ENCODE measurements around the gene NAA35.
"Not testable (repeated sequence)": the region's sequence is repeated elsewhere in the genome, so short reads cannot be mapped to it uniquely, and the experiment has no call there.

NAA35 gene

DNA sequence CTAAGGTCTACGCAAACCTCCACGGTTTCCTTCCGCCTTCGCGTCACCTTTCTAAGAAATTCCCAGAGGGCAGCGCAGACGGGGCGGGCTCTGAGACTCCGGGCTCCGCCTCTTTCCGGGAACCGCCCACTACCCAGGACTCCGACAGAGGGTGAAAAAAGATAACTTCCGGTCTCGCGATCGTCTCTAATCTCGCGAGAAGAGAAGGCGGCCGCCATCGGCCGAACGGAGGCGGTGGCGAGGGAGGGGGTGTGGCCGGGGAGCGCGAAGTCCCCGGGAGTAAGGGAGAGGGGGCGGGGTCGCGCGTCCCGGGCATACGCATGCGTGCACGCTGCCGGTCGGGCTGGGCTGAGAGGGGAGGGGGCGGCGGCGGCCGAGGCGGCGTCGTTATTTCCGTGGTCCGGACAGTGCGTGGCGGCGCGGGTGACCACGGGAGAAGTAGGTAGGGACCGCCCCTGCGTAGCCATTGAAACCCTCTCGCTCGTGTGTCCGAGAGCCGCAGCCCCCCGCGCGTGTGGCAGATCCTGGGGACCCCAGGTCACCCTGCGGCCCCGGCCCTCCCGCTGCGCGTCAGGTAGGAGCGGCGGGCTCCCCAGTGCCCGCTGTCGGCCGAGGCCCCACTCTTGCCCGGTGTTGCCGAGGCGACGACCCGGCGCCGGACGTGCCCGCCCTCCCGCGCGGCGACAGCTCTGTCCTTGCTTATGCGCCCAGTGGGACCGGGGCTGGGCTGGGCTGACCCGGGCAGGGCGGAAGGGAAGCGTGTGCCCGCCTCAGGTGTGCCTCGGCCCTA lies at the start of gene NAA35:
NAA35 (plus strand) TSS at position 315 of the 790 bp plus-strand sequence. CDS start 1,014 bp downstream, outside the sequence.
- peak; percentile 97 to 99 for DNase-seq (ENCODE audit: low read depth in 2 of 2)

DNA sequence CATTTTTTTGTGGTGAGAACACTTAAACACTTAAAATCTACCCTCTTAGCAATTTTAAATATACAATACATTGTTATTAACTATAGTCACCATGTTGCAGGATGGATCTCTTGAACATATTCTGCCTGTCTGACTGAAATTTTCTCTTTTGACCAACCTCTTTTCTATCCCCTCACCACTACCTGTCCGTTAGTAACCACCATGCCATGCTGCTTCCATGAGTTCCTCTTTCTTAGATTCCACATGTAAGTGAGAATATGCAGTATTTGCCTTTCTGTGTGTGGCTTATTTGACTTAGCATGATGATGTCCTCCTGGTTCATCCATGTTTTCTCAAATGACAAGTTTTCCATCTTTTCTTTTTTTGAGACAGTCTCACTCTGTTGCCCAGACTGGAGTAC lies 48.5 kb upstream of the NAA35 start:
- no peak for DNase-seq (ENCODE audit: low read depth in 2 of 2)

DNA sequence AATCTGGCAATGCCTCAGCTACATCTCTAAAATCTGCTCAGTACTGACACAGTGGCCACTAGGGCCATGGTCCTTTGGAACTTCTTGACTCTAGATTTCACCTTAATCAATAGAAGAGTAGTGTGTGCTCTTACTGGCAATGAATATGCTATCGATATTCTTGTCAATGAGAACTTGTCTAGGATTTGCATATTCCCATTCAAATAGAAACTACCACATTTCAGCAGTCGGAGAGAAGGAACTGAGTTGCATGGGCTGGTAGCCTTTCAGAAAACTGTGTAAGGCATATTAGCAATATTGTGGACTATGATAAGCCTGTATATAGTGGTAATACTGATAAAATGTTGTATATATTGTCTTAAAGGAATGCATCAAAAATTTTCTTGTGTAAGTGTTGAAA lies 45.3 kb upstream of the NAA35 start:
- DNase-seq (ENCODE audit: low read depth in 2 of 2), result no peak

DNA sequence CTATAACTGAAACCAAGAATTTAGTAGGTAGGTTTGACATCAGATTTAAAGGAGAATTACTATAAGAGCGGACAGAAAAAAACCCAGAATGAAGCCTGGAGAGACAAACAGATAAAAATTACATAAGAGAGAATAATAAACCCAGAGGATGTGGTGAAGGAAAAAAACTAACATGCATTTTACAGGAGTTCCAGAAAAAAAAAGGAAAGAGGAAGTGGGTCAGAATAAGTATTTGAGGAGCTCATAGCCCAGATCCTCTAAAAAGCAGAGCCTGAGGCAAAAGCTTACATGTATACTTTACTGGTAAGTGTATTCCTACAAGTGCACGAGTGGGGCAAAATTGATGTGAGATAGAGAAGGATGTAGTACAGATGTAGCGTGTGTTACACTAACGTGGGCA lies 43.1 kb upstream of the NAA35 start:
- no peak for DNase-seq (ENCODE audit: low read depth in 2 of 2)

DNA sequence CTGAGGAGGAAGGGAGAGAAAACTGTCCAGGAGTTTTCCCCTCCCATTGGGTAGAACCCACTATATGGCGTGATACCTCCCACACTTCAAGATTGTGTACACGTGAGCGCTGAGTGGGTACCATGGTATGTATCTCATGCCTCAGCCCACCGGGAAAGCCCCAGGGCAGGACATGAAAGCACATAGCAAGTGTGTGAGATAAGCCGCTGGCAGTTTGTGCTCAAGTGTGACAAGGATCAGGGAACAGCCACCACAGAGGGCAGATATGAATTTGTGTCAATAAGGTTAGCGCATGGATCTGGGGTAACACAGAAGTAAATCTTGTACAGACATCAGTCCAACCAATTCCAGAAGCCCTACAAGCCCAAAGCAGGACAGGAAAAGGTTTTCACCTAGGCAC lies 42.6 kb upstream of the NAA35 start:
- DNase-seq (ENCODE audit: low read depth in 2 of 2), result no peak

DNA sequence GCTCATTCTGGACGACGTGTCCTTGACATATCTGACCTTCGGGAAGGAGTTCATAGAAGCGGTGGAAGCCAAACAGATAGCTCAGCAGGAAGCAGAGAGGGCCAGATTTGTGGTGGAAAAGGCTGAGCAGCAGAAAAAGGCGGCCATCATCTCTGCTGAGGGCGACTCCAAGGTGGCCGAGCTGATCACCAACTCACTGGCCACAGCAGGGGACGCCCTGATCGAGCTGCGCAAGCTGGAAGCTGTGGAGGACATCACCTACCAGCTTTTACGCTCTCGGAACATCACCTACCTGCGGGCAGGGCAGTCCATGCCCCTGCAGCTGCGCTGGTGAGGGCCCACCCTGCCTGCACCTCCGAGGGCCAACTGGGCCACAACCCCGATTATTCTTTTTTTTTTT lies 41.6 kb upstream of the NAA35 start:
- no peak for DNase-seq (ENCODE audit: low read depth in 2 of 2)

DNA sequence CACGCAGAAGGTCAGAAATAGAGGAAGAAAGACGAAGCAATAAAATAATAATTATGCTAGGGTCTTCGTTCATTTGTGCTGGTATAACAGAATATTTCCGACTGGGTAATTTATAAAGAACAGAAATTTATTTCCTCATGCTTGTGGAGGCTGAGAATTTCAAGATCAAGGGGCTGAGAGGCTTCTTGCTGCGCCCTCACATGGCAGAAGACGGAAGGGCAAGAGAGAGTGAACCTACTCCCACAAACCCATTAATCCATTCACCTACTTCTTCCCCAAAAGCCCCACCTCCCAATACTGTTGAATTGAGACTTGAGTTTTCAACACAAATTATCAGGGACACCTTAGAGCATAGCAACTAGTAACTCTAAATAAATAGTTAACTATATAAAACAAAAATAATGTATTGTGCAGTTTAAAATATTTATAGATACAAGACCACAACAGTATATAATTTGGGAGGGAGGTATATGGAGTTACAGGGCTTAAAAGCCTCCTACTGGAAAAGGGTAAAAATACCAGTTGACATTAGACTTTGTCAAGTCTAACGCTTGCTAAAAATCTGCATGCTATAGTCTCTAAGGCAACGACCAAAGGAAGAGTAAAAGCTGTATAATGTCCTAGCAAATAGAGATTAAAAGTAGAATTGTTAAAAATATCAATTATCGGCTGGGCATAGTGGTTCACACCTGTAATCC lies 40.3 kb upstream of the NAA35 start:
- DNase-seq (ENCODE audit: low read depth in 2 of 2), result peak in 1 of 2 donors; percentile 16

DNA sequence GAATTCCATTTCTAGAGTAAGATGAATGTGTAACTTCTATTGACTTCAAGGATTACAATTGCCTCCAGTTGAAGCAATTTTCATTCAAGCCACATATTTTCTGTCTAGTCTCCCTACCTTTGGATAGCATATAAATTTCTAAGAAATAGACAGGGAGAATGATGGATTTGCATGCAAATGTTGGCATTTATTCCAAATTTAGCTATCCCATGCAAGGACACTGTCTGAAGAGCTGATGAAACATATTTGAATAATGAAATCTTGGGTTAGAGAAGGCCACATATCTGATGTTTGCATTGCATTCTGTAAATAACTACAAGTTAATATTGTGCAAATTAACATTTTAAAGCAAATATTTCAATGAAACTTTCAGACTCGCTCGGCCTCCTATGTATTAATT lies 36.0 kb upstream of the NAA35 start:
- DNase-seq (ENCODE audit: low read depth in 2 of 2), result no peak

DNA sequence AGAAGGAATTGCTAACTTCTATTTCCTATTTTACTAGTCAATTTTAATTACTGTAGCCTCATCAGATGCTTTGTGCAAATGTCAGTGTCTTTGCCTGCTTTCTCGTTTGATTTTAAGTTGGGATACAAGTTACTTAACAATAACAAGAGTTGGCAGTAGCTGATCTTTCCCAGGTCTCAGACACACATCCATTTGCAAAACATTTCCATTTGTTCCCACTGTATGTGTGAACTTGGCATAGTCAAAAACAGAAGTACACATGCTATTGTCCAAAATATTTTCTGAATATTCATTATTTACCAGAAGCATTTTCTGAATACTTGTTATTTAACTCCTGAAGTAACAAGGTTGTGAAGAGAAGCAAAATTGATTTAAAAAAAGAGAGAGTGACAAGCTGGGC lies 35.0 kb upstream of the NAA35 start:
- no peak for DNase-seq (ENCODE audit: low read depth in 2 of 2)

DNA sequence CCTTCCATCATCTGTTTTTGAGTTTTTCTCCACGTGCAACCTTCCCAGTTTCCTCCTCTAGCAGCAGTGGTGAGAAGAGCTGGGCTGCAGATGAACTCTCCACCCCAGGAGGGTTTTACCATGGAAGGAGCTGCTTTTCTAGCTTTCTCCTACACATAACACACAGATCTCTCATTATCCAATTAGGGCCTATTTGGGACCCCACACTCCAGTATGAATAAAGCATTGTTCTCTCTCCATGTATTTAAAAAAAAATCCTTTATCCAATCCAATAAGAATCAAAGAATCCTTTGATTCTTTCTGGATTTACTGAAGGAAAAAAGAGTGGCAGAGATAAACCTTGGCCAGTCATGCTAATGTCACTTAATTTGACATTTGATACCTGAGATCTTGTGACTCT lies 31.6 kb upstream of the NAA35 start:
- no peak for DNase-seq (ENCODE audit: low read depth in 2 of 2)

DNA sequence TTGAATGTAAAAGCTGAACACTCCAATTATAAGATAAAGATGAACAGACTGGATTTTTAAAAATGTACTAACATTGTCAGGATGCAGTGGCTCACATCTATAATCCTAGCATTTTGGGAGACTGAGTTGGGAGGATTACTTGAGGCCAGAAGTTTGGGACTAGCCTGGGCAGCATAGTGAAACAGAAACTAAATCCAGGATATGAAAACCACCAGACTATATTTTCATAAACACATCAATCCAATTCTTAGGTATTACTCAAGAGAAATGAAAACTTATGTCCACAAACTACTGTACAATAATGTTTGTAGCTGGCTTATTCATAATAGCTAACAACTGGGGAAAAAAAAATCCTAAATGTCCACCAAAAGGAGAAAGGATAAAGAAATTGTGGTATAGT lies 26.8 kb upstream of the NAA35 start:
- DNase-seq (ENCODE audit: low read depth in 2 of 2), result no peak

DNA sequence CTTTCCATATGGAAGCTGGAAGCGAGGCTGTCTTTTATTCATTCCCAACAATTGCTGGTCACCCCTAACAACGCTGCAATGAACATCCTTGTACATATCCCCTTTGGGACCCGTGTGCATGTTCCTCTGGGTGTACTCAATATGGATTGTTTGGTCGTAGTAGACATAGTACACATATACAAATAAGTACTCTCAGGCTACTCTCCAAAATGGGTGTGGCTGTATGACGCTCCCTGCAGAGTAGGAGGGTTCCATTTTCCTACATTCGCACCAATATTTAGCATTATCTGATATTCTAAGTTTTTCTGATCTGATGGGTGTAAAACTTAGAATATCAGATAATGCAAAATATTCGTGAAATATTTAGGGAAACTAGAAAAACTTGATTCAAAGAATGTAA lies 23.2 kb upstream of the NAA35 start:
- no peak for DNase-seq (ENCODE audit: low read depth in 2 of 2)

DNA sequence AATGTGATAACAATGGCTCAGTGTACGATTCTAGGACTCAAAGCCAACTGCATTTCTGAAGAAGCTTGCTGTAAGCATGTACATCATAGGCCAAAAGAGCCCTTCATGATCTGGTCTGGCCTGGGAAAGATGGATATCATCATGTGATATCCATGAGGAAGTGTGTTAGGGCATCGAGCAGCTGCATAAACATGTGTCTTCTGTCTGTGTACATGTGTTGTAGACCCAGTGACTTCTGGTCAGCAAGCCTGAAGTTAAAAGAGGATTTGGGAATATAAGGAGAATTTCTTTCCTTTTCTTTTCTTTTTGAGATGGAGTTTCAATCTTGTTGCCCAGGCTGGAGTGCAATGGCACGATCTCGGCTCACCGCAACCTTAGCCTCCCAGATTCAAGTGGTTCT lies 15.5 kb upstream of the NAA35 start:
- no peak for DNase-seq (ENCODE audit: low read depth in 2 of 2)

DNA sequence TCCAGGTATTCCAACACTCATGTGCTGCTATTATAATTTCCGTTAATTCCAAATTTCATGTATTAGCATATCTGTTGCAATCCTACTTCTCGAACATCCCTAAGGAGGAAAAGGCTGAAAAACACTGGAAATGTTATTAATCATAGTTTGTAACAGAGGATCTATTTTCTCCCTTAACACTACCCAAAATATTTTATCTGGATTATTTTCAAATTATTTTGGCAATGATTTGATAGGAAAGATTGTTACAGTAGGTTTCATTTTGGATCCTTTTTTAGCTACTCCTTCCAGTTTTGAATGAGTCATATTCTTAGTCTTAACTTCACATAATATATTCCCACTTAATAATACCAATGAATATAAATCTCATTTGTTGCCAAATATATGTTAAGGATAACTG lies 13.9 kb upstream of the NAA35 start:
- no peak for DNase-seq (ENCODE audit: low read depth in 2 of 2)

DNA sequence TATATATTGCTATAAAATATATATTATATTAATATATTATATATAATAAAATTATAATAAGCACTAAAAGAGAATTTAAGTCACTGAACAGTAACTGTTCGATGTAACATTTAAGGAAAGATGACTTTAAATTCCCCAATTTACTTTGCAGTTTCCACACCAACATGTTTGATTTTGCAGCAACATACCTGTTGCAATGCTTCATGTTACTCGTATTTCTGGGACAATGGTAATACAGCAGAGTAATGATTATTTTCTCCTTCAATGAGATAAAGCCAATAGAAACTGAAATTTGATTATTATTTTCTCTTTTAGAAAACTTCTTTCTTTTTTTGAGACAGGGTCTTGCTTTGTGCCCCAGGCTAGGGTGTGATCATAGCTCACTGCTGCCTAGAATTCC lies 9.5 kb upstream of the NAA35 start:
- DNase-seq (ENCODE audit: low read depth in 2 of 2), result no peak

DNA sequence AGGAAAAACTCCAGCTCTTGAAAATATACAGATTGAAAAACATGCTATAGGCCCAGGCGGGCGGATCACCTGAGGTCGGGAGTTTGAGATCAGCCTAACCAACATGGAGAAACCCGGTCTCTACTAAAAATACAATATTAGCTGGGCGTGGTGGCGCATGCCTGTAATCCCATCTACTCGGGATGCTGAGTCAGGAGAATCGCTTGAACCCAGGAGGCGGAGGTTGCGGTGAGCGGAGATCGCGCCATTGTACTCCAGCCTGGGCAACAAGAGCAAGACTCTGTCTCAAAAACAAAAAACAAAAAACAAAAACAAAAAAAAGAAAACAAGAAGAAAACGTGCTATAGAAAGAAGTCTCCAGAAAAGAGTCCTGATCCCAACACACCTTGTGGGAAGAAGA lies 5.0 kb upstream of the NAA35 start:
- DNase-seq (ENCODE audit: low read depth in 2 of 2), result not testable (repeated sequence)

DNA sequence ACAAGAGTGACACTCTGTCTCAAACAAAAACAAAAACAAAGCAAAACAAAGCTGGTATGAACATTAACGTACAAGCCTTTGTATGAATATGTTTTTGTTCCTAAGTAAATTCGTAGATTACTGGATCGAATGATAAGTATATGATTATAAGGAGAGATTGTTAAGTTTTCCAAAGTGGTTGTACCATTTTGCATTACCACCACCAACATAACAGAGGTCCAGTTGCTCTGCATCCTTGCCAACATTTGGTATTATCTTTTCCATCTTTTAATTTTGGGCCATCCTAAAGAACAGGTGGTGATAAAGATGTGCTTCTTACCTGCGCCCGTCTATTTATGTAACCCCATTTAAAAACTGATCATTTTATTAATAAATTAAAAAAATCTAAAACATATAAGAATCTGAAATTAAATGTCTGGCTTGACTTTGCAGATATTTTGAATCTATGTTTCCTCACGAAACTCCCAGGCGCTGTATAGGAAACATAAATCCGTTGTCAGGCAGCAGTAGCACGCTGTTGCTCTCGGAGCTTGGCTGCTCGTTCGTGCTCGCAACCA lies 593 bp upstream of the NAA35 start:
- no peak for DNase-seq (ENCODE audit: low read depth in 2 of 2)

DNA sequence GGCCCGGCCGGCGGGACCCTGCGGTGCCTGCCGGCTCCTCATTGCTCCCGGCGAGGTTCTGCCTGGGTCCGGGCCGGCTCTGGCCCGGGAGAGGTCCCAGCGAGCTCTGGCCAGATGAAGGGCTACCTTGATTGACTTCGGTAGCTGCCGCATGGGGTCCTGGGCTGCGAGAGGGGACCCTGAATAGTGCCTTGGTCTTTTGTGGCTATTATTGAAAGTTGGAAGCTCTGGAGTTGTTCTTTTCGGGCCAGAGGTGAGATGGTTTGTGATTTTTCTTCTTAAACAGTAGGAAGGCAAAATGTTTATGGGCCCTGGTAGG lies 635 bp downstream of the NAA35 start:
- no peak for DNase-seq (ENCODE audit: low read depth in 2 of 2)

DNA sequence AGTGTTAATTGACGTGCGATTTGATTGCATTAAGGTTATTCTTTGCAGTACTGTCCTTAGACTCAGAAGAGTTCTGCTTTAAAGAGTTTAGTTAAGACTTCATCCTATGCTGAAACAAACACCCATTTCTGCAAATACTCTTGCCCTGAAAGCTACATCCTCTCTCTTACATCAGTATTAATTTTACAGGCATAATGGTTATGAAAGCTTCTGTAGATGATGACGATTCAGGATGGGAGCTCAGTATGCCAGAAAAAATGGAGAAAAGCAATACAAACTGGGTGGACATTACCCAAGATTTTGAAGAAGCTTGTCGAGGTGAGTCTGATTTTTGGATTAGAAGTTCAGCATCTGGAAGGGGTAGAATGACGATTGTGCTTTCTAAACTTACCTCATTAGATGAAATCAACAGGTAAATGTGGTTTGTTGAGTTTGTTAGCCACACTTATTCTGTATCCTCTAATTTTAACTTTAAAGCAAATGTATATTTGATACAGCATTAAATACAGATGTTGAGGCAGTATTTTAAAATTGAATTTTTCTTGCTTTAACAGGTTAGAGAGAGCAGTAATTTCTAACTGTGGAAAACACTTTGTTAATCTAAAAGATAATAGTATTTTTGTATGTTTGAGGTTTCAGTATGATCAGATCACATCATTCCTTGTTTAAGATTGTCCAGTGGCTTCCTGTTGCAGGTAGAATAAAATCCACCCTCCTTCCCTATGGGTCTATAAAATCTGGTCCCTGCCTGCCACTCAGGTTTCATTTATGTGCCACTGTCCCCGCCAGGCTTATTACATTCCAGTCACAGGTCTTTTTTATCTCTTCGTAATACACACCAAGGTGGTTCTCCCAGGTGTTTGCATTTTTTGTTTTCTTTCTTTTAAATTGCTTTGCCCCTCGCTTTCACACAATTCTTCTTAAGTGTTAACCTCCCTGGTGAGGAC lies 1.3 kb downstream of the NAA35 start:
- no peak for DNase-seq (ENCODE audit: low read depth in 2 of 2)

DNA sequence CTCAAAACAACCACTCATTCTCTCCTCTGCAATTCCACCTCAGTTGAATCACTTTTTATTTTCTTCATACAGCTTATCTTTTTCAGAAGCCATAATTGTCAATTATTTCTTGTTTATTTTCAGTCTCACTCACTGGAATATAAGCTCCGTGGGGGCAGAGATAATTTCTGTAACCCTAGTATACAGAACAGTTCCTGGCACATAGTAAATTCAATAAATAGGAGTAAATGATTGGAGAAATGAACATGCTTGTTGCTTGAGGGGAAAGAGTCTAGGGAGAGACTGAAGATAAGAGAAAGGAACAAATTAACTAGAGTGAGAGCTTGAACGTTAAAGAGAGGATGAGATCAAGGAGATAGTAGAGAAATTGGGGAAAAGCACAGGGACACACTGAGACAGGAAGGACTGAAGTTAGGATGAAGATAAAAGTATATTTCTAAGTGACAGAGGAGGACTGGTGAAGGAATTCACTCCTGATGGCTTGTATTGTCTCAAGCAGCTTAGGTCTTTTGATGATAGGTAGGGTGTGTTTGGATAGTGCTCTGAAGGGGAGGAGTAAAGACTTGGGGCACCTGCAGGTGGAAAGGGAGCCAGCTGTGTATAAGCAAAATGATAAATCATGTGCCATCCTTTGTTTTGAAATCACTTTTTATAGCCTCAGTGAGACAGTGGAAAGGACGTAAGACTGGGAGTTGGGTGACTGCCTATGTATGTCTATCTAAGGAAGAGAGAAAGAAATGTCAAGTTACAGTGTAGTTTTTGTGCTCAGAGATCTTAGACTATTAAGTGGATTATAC lies 2.2 kb downstream of the NAA35 start:
- DNase-seq (ENCODE audit: low read depth in 2 of 2), result no peak

DNA sequence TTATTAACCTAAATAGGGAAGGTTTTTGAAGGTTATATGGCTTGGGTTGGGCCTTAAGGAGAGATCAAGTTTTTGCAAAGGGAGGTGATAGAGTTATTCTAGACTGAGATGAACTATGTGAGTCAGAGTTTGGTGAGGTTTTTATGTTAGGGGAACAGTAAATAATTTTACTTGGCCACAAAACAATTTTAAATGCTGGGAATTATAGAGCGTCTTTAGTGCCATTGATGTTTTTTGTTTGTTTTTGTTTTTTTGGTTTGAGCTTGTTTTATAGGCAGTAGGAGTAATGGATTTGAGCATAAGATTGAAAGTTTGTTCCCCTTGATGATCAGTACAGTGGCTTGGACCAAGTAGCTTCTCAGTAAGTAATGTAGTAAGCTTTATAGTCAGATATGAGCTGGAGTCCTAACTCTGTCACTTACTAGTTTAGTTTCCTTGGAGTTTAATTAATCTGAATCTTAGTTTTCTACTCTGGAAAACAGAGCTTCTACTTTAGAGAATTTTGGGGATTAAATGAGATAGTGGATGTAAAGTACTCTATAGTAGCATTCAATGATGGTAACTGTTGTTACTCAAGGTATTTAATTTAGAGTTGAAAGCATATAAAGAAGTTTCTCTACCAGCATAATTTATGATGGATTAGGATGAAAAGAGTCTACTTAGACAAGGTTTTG lies 2.9 kb downstream of the NAA35 start:
- no peak for DNase-seq (ENCODE audit: low read depth in 2 of 2)
